GM23338 (cell line): Measurements from ENCODE around the gene PARD3.

Experiments used
- CTCF ChIP-seq, 2 experiments: fragments of 200-600 bp in 1 of 2; sonication (generic) in 1 of 2; conservative IDR thresholded peaks; 2 replicates each; pipeline versions ENCODE4 v1.5.1 to v1.6.1; 2016 to 2017; ENCODE audit warnings: antibody characterized with exemption in 2 of 2, low read depth in 2 of 2, mild to moderate bottlenecking in 2 of 2, moderate library complexity in 1 of 2
- EZH2 ChIP-seq: fragments of 200-600 bp; sonication (generic); IDR thresholded peaks from one replicate; pipeline ENCODE4 v1.8.0; 2017; ENCODE audit warnings: antibody characterized with exemption, mild to moderate bottlenecking, low read depth; ENCODE audit not compliant: unreplicated experiment
- NANOG ChIP-seq: IDR thresholded peaks from 2 replicates; pipeline ENCODE4 v1.6.1; 2016; ENCODE audit warnings: antibody characterized with exemption, borderline replicate concordance
- POLR2AphosphoS5 ChIP-seq: IDR thresholded peaks from 2 replicates; pipeline ENCODE4 v1.6.1; 2016; ENCODE audit warnings: antibody characterized with exemption, low read depth
- TF ChIP-seq, protein P1 (sequence below): IDR thresholded peaks from one replicate; pipeline ENCODE4 v1.6.1; 2018; ENCODE audit warnings: antibody characterized with exemption; ENCODE audit not compliant: unreplicated experiment

- TF ChIP-seq, protein P1, sequence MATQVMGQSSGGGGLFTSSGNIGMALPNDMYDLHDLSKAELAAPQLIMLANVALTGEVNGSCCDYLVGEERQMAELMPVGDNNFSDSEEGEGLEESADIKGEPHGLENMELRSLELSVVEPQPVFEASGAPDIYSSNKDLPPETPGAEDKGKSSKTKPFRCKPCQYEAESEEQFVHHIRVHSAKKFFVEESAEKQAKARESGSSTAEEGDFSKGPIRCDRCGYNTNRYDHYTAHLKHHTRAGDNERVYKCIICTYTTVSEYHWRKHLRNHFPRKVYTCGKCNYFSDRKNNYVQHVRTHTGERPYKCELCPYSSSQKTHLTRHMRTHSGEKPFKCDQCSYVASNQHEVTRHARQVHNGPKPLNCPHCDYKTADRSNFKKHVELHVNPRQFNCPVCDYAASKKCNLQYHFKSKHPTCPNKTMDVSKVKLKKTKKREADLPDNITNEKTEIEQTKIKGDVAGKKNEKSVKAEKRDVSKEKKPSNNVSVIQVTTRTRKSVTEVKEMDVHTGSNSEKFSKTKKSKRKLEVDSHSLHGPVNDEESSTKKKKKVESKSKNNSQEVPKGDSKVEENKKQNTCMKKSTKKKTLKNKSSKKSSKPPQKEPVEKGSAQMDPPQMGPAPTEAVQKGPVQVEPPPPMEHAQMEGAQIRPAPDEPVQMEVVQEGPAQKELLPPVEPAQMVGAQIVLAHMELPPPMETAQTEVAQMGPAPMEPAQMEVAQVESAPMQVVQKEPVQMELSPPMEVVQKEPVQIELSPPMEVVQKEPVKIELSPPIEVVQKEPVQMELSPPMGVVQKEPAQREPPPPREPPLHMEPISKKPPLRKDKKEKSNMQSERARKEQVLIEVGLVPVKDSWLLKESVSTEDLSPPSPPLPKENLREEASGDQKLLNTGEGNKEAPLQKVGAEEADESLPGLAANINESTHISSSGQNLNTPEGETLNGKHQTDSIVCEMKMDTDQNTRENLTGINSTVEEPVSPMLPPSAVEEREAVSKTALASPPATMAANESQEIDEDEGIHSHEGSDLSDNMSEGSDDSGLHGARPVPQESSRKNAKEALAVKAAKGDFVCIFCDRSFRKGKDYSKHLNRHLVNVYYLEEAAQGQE, result no peak
- TF ChIP-seq POLR2AphosphoS5, result no peak
- no peak for TF ChIP-seq CTCF (conservative IDR thresholded peaks at IDR 0.05; ENCODE audit: low read depth in 2 of 2)
- no peak for TF ChIP-seq EZH2
- no peak for TF ChIP-seq NANOG
Observed at GRCh38 chr10:34707656-34708055, 107.4 kb downstream of the PARD3 start.
